Neural cell (in vitro differentiated cells): Measurements from ENCODE around the gene DYRK4. TPM values are rescaled to one million over a fixed set of nuclear protein-coding genes. Genes with fewer than 3 reads are reported as not detected.

Experiments used
- H2AFZ ChIP-seq: fragments of 200-600, 300-800 bp; sonication (generic), shearing (Covaris generic); 2 replicates; pipeline ENCODE4 v1.6.0; 2014; ENCODE audit warnings: low read depth, mild to moderate bottlenecking, antibody characterized with exemption, low read length, moderate library complexity
- H3F3A ChIP-seq: fragments of 200-600 bp; shearing (Covaris generic); 2 replicates; pipeline ENCODE4 v1.6.1; 2016; ENCODE audit warnings: mild to moderate bottlenecking, moderate library complexity, mixed read lengths, antibody characterized with exemption, low read length; ENCODE audit not compliant: insufficient read depth, poor library complexity, severe bottlenecking
- H3K27ac ChIP-seq: fragments of 200-600, 300-800 bp; sonication (generic), shearing (Covaris generic); 2 replicates; pipeline ENCODE4 v1.5.1; 2014; ENCODE audit warnings: mild to moderate bottlenecking, low read length, moderate library complexity
- H3K27me3 ChIP-seq: fragments of 300-800, 200-600 bp; sonication (generic), shearing (Covaris generic); 2 replicates; pipeline ENCODE4 v1.6.0; 2014; ENCODE audit warnings: mild to moderate bottlenecking, low read depth, low read length, moderate library complexity; ENCODE audit not compliant: insufficient read depth
- H3K36me3 ChIP-seq: fragments of 300-800, 200-600 bp; sonication (generic), shearing (Covaris generic); 2 replicates; pipeline ENCODE4 v1.5.1; 2014; ENCODE audit warnings: mild to moderate bottlenecking, antibody characterized with exemption, low read length, moderate library complexity; ENCODE audit not compliant: insufficient read depth
- H3K4me2 ChIP-seq: fragments of 300-800, 200-600 bp; sonication (generic), shearing (Covaris generic); 2 replicates; pipeline ENCODE4 v1.6.0; 2014; ENCODE audit warnings: mild to moderate bottlenecking, low read length
- H3K4me3 ChIP-seq: fragments of 300-800, 200-600 bp; sonication (generic), shearing (Covaris generic); 2 replicates; pipeline ENCODE4 v1.5.1; 2014; ENCODE audit warnings: mild to moderate bottlenecking, low read length, moderate library complexity
- H3K79me2 ChIP-seq: fragments of 200-600 bp; shearing (Covaris generic); replicated peaks from 2 replicates; pipeline ENCODE4 v1.6.0; 2014; ENCODE audit warnings: mild to moderate bottlenecking, low read length, moderate library complexity; ENCODE audit not compliant: insufficient read depth
- H3K9ac ChIP-seq: fragments of 300-800, 200-600 bp; sonication (generic), shearing (Covaris generic); 2 replicates; pipeline ENCODE4 v1.6.1; 2016; ENCODE audit warnings: mild to moderate bottlenecking, low read length, mixed read lengths
- H3K9me2 ChIP-seq: fragments of 200-600 bp; shearing (Covaris generic); 2 replicates; pipeline ENCODE4 v1.6.1; 2016; ENCODE audit warnings: mild to moderate bottlenecking, low read length, mixed read lengths; ENCODE audit not compliant: insufficient read depth
- H3K9me3 ChIP-seq: fragments of 200-600, 300-800 bp; sonication (generic), shearing (Covaris generic); 2 replicates; pipeline ENCODE4 v1.6.1; 2016; ENCODE audit warnings: mild to moderate bottlenecking, mixed run types, low read length, moderate library complexity, mixed read lengths
- H4K20me1 ChIP-seq: fragments of 200-600 bp; shearing (Covaris generic); 2 replicates; pipeline ENCODE4 v1.6.1; 2016; ENCODE audit warnings: mild to moderate bottlenecking, mixed run types; ENCODE audit not compliant: insufficient read depth
- EP300 ChIP-seq: fragments of 450-650 bp; conservative IDR thresholded peaks from 2 replicates; pipeline ENCODE4 v1.6.1; 2014; ENCODE audit warnings: antibody characterized with exemption, mild to moderate bottlenecking, moderate library complexity; ENCODE audit not compliant: poor library complexity, severe bottlenecking
- EZH2 ChIP-seq: fragments of 200-600, 300-800 bp; shearing (Covaris generic), sonication (generic); IDR thresholded peaks from 2 replicates; pipeline ENCODE4 v1.6.1; 2014; ENCODE audit warnings: antibody characterized with exemption, low read length, borderline replicate concordance, mild to moderate bottlenecking; ENCODE audit not compliant: insufficient read depth, poor library complexity, severe bottlenecking
- MXI1 ChIP-seq: fragments of 450-650 bp; conservative IDR thresholded peaks from 2 replicates; pipeline ENCODE4 v1.6.1; 2014; ENCODE audit warnings: antibody characterized with exemption, mild to moderate bottlenecking; ENCODE audit not compliant: poor library complexity, severe bottlenecking
- POLR2AphosphoS5 ChIP-seq: IDR thresholded peaks from 2 replicates; pipeline ENCODE4 v1.6.1; 2012
- RAD21 ChIP-seq: fragments of 450-650 bp; conservative IDR thresholded peaks from 2 replicates; pipeline ENCODE4 v1.6.1; 2014; ENCODE audit warnings: antibody characterized with exemption, mild to moderate bottlenecking, moderate library complexity
- SMC3 ChIP-seq: fragments of 450-650 bp; conservative IDR thresholded peaks from 2 replicates; pipeline ENCODE4 v1.6.1; 2014; ENCODE audit warnings: antibody characterized with exemption, mild to moderate bottlenecking, moderate library complexity; ENCODE audit not compliant: poor library complexity
- TAF1 ChIP-seq: IDR thresholded peaks from 2 replicates; pipeline ENCODE4 v1.6.1; 2012; ENCODE audit warnings: low read depth
- polyA plus RNA-seq: library from polyadenylated mRNA; depleted of rRNA; stranded (reverse); fragments of >200 nt; gene quantifications from 2 replicates; pipeline ENCODE4 v1.2.3, GENCODE V29; 2014
- TF ChIP-seq, protein P1 (sequence below): IDR thresholded peaks from 2 replicates; pipeline ENCODE4 v1.6.1; 2012; ENCODE audit warnings: borderline replicate concordance
- TF ChIP-seq, protein P2 (sequence below): fragments of 450-650 bp; IDR thresholded peaks from 2 replicates; pipeline ENCODE4 v1.5.1; 2014; ENCODE audit warnings: antibody characterized with exemption, mild to moderate bottlenecking, moderate library complexity; ENCODE audit not compliant: poor library complexity, severe bottlenecking

The DYRK4 gene
- polyA plus RNA-seq, 1 donor from 2014 or later: 13.2 TPM

DNA sequence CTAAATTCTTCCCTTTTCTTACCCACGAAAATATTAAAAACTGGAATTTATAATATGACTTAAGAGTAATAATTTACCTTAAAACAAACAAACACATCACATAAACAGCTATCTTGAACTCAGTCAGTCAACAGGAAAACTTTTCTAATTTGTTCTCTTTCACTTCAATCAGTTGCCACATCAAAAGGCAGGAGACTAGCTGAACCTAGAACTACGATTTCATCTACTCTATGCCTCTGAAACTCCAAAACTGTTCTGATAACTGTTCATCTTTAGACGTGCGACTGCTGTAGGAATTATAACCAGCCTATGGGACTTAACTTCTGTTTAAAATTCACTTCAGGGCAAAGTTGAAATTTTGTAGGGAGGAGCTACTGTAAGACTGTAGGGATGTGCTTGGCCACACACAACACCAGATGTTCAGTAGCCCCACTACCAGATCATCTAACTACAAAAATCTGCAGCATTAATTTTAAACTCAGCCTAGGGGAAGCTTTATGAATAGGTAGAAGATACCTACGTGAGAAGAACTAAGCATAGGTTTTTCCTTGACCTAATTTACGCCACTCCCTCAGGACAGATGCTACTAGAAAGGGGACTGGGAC is 30.9 kb upstream of the DYRK4 start:
- no peaks in the 10 kb centered on the region for H3F3A ChIP-seq
- no peaks in the 10 kb centered on the region for H3K27me3 ChIP-seq
- H2AFZ ChIP-seq: no peak overlapping the region
- no peaks in the 10 kb centered on the region for H3K9me2 ChIP-seq
- H3K9me3 ChIP-seq: no peaks in the 10 kb centered on the region
- no peak overlapping the region for H3K9ac ChIP-seq
- TF ChIP-seq EP300: no peak
- TF ChIP-seq EZH2: no peak
- TF ChIP-seq, protein P1, sequence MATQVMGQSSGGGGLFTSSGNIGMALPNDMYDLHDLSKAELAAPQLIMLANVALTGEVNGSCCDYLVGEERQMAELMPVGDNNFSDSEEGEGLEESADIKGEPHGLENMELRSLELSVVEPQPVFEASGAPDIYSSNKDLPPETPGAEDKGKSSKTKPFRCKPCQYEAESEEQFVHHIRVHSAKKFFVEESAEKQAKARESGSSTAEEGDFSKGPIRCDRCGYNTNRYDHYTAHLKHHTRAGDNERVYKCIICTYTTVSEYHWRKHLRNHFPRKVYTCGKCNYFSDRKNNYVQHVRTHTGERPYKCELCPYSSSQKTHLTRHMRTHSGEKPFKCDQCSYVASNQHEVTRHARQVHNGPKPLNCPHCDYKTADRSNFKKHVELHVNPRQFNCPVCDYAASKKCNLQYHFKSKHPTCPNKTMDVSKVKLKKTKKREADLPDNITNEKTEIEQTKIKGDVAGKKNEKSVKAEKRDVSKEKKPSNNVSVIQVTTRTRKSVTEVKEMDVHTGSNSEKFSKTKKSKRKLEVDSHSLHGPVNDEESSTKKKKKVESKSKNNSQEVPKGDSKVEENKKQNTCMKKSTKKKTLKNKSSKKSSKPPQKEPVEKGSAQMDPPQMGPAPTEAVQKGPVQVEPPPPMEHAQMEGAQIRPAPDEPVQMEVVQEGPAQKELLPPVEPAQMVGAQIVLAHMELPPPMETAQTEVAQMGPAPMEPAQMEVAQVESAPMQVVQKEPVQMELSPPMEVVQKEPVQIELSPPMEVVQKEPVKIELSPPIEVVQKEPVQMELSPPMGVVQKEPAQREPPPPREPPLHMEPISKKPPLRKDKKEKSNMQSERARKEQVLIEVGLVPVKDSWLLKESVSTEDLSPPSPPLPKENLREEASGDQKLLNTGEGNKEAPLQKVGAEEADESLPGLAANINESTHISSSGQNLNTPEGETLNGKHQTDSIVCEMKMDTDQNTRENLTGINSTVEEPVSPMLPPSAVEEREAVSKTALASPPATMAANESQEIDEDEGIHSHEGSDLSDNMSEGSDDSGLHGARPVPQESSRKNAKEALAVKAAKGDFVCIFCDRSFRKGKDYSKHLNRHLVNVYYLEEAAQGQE: no peak
- TF ChIP-seq TAF1: no peak
- no peak for TF ChIP-seq SMC3
- TF ChIP-seq, protein P2, sequence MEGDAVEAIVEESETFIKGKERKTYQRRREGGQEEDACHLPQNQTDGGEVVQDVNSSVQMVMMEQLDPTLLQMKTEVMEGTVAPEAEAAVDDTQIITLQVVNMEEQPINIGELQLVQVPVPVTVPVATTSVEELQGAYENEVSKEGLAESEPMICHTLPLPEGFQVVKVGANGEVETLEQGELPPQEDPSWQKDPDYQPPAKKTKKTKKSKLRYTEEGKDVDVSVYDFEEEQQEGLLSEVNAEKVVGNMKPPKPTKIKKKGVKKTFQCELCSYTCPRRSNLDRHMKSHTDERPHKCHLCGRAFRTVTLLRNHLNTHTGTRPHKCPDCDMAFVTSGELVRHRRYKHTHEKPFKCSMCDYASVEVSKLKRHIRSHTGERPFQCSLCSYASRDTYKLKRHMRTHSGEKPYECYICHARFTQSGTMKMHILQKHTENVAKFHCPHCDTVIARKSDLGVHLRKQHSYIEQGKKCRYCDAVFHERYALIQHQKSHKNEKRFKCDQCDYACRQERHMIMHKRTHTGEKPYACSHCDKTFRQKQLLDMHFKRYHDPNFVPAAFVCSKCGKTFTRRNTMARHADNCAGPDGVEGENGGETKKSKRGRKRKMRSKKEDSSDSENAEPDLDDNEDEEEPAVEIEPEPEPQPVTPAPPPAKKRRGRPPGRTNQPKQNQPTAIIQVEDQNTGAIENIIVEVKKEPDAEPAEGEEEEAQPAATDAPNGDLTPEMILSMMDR: no peak
- TF ChIP-seq MXI1: no peak
- TF ChIP-seq RAD21: no peak
- TF ChIP-seq POLR2AphosphoS5: no peak
- H3K27ac ChIP-seq: no peak overlapping the region
- no peak overlapping the region for H3K4me3 ChIP-seq
- H3K79me2 ChIP-seq: peaks cover 3% of the 10 kb centered on the region
- H3K36me3 ChIP-seq: peaks cover 9% of the 10 kb centered on the region
- H3K4me2 ChIP-seq: no peak overlapping the region
- no peaks in the 10 kb centered on the region for H4K20me1 ChIP-seq

DNA sequence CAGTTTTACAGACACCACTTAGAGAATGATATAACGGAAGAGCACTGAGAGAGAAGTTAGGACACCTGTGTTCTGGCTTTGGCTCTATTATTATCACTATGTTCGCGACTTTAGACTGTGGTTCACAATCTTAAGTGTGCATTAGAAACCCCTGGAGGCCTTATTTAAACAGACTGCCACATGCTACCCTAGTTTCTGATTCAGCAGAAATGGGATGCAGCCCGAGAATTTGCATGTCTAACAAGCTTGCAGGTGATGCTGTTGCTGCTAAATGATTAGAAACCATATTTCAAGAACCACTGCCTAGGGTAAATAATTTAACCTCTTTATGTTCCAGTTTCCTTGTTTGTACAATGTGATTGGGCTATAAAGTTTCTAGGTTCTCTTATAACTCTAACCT is 26.9 kb upstream of the DYRK4 start:
- no peak overlapping the region for H2AFZ ChIP-seq
- TF ChIP-seq, protein P2: no peak
- TF ChIP-seq POLR2AphosphoS5 (no peak), TAF1 (no peak), EP300 (no peak), SMC3 (no peak), EZH2 (no peak)
- peaks cover 32% of the 10 kb centered on the region for H3K79me2 ChIP-seq
- no peaks in the 10 kb centered on the region for H3K9me2 ChIP-seq
- H3K36me3 ChIP-seq: peaks cover 9% of the 10 kb centered on the region
- H3K9ac ChIP-seq: no peak overlapping the region
- H3K4me3 ChIP-seq: no peak overlapping the region
- H3K9me3 ChIP-seq: no peaks in the 10 kb centered on the region
- H4K20me1 ChIP-seq: no peaks in the 10 kb centered on the region
- H3K4me2 ChIP-seq: no peak overlapping the region
- no peak overlapping the region for H3K27ac ChIP-seq
- no peaks in the 10 kb centered on the region for H3F3A ChIP-seq
- no peaks in the 10 kb centered on the region for H3K27me3 ChIP-seq
